OCI-LY1 (cell line): Measurements from ENCODE around the gene SGSM1.
"Not testable (repeated sequence)": the region's sequence is repeated elsewhere in the genome, so short reads cannot be mapped to it uniquely, and the experiment has no call there.

Experiments used
- H2AFZ ChIP-seq: fragments of 200-600 bp; sonication (generic), shearing (Covaris generic); 2 replicates; pipeline ENCODE4 v1.6.0; 2014; ENCODE audit warnings: antibody characterized with exemption, mild to moderate bottlenecking, low read length
- H3F3A ChIP-seq: fragments of 200-600 bp; sonication (generic), shearing (Covaris generic); 2 replicates; pipeline ENCODE4 v1.6.0; 2014; ENCODE audit warnings: mild to moderate bottlenecking, antibody characterized with exemption, low read length, moderate library complexity; ENCODE audit not compliant: insufficient read depth
- H3K27ac ChIP-seq: fragments of 200-600 bp; sonication (generic); 2 replicates; pipeline ENCODE4 v1.5.1; 2014; ENCODE audit warnings: low read length, mixed run types, mild to moderate bottlenecking, low read depth; ENCODE audit not compliant: poor library complexity, severe bottlenecking
- H3K27me3 ChIP-seq: fragments of 200-600 bp; sonication (generic); 2 replicates; pipeline ENCODE4 v1.6.0; 2014; ENCODE audit warnings: antibody characterized with exemption, mild to moderate bottlenecking, low read length, moderate library complexity; ENCODE audit not compliant: insufficient read depth
- H3K36me3 ChIP-seq: fragments of 200-600 bp; sonication (generic); 2 replicates; pipeline ENCODE4 v1.6.1; 2014; ENCODE audit warnings: mild to moderate bottlenecking, antibody characterized with exemption, low read length, moderate library complexity, mixed read lengths; ENCODE audit not compliant: insufficient read depth
- H3K4me1 ChIP-seq: fragments of 200-600 bp; sonication (generic); 2 replicates; pipeline ENCODE4 v1.5.1; 2014; ENCODE audit warnings: mild to moderate bottlenecking, low read length, moderate library complexity; ENCODE audit not compliant: insufficient read depth, severe bottlenecking
- H3K4me2 ChIP-seq: fragments of 200-600 bp; sonication (generic), shearing (Covaris generic); 2 replicates; pipeline ENCODE4 v1.6.1; 2014; ENCODE audit warnings: low read length
- H3K4me3 ChIP-seq: fragments of 200-600 bp; sonication (generic); 2 replicates; pipeline ENCODE4 v1.5.1; 2014; ENCODE audit warnings: low read length, low read depth, mild to moderate bottlenecking, mixed read lengths; ENCODE audit not compliant: poor library complexity, severe bottlenecking
- H3K79me2 ChIP-seq: fragments of 200-600 bp; shearing (Covaris generic); 2 replicates; pipeline ENCODE4 v1.6.1; 2016; ENCODE audit warnings: mixed run types, low read length, mixed read lengths; ENCODE audit not compliant: insufficient read depth
- H3K9ac ChIP-seq: fragments of 200-600 bp; sonication (generic), shearing (Covaris generic); 2 replicates; pipeline ENCODE4 v1.6.1; 2014; ENCODE audit warnings: mild to moderate bottlenecking, low read length, mixed read lengths
- H3K9me2 ChIP-seq: fragments of 200-600 bp; sonication (generic), shearing (Covaris generic); 2 replicates; pipeline ENCODE4 v1.6.1; 2014; ENCODE audit warnings: low read depth, mild to moderate bottlenecking, low read length, mixed read lengths
- H3K9me3 ChIP-seq: fragments of 200-600 bp; shearing (Covaris generic); 2 replicates; pipeline ENCODE4 v1.6.1; 2014; ENCODE audit warnings: low read length, mixed read lengths
- H4K20me1 ChIP-seq: fragments of 200-600 bp; sonication (generic), shearing (Covaris generic); 2 replicates; pipeline ENCODE4 v1.6.0; 2016; ENCODE audit warnings: mild to moderate bottlenecking, low read length; ENCODE audit not compliant: insufficient read depth
- EZH2 ChIP-seq: fragments of 200-600 bp; sonication (generic), shearing (Covaris generic); IDR thresholded peaks from 2 replicates; pipeline ENCODE4 v1.8.0; 2017; ENCODE audit warnings: borderline replicate concordance, mixed run types, mild to moderate bottlenecking, antibody characterized with exemption, low read length, moderate library complexity, mixed read lengths
- TF ChIP-seq, protein P1 (sequence below): fragments of 200-600 bp; sonication (generic), shearing (Covaris generic); IDR thresholded peaks from 2 replicates; pipeline ENCODE4 v1.5.1; 2017; ENCODE audit warnings: mild to moderate bottlenecking, antibody characterized with exemption, low read length, moderate library complexity, mixed read lengths

Gene SGSM1

GRCh38 chr22:24894998-24895397 is 89.0 kb downstream of the SGSM1 start:
- H3K4me2 ChIP-seq, result no peak overlapping the region
- no peak overlapping the region for H2AFZ ChIP-seq
- no peak overlapping the region for H3K9ac ChIP-seq

GRCh38 chr22:24901448-24901847 is 95.4 kb downstream of the SGSM1 start:
- TF ChIP-seq EZH2, result no peak
- TF ChIP-seq, protein P1, sequence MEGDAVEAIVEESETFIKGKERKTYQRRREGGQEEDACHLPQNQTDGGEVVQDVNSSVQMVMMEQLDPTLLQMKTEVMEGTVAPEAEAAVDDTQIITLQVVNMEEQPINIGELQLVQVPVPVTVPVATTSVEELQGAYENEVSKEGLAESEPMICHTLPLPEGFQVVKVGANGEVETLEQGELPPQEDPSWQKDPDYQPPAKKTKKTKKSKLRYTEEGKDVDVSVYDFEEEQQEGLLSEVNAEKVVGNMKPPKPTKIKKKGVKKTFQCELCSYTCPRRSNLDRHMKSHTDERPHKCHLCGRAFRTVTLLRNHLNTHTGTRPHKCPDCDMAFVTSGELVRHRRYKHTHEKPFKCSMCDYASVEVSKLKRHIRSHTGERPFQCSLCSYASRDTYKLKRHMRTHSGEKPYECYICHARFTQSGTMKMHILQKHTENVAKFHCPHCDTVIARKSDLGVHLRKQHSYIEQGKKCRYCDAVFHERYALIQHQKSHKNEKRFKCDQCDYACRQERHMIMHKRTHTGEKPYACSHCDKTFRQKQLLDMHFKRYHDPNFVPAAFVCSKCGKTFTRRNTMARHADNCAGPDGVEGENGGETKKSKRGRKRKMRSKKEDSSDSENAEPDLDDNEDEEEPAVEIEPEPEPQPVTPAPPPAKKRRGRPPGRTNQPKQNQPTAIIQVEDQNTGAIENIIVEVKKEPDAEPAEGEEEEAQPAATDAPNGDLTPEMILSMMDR, result no peak
- Histone ChIP-seq H3K79me2 (no peaks in the 10 kb centered on the region), H3K36me3 (no peaks in the 10 kb centered on the region; the same call in 1 of the 2 replicates), H3K9me3 (peaks cover 8% of the 10 kb centered on the region; the same call in 1 of the 2 replicates), H2AFZ (no peak overlapping the region), H3K4me3 (no peak overlapping the region), H4K20me1 (no peaks in the 10 kb centered on the region), H3K27ac (no peak overlapping the region), H3K4me1 (no peaks in the 10 kb centered on the region), H3F3A (no peaks in the 10 kb centered on the region), H3K9ac (no peak overlapping the region), H3K9me2 (no peaks in the 10 kb centered on the region), H3K4me2 (no peak overlapping the region), H3K27me3 (no peaks in the 10 kb centered on the region)

More at GRCh38 chr22:24894998-24895397, 89.0 kb downstream of the SGSM1 start:
- no peaks in the 10 kb centered on the region for H3K36me3 ChIP-seq
- no peaks in the 10 kb centered on the region for H3K9me3 ChIP-seq
- no peak overlapping the region for H3K4me3 ChIP-seq
- H3K9me2 ChIP-seq, result no peaks in the 10 kb centered on the region
- H4K20me1 ChIP-seq, result no peaks in the 10 kb centered on the region
- H3K27ac ChIP-seq, result no peak overlapping the region
- no peaks in the 10 kb centered on the region for H3K79me2 ChIP-seq
- H3F3A ChIP-seq, result no peaks in the 10 kb centered on the region
- H3K4me1 ChIP-seq, result no peaks in the 10 kb centered on the region
- no peaks in the 10 kb centered on the region; the same call in 1 of the 2 replicates for H3K27me3 ChIP-seq
- TF ChIP-seq EZH2, result no peak
- TF ChIP-seq, protein P1, result no peak

DNA sequence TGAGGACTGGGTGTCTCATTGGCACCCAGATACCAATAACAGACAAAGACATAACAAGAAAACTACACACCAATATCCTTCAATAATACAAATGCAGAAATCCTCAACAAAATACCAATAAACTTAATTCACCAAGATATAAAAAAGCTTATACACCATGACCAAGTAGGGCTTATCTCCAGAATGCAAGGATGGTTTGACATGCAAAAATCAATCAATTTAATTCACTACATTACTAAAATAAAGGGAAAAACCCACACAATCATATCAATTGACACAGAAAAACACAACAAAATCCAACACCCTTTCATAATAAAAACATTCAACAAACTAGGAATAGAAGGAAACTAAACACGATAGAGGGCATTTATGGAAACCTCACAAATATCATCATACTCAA is 99.9 kb downstream of the SGSM1 start:
- Histone ChIP-seq H2AFZ (no peak overlapping the region), H3F3A (no peaks in the 10 kb centered on the region), H3K9ac (no peak overlapping the region), H3K9me2 (no peaks in the 10 kb centered on the region), H3K36me3 (no peaks in the 10 kb centered on the region; the same call in 1 of the 2 replicates), H3K4me1 (no peaks in the 10 kb centered on the region), H3K79me2 (no peaks in the 10 kb centered on the region), H4K20me1 (no peaks in the 10 kb centered on the region), H3K4me3 (no peak overlapping the region), H3K4me2 (no peak overlapping the region), H3K27me3 (no peaks in the 10 kb centered on the region), H3K9me3 (peaks cover 8% of the 10 kb centered on the region; the same call in 1 of the 2 replicates), H3K27ac (no peak overlapping the region)
- TF ChIP-seq, protein P1, result no peak

DNA sequence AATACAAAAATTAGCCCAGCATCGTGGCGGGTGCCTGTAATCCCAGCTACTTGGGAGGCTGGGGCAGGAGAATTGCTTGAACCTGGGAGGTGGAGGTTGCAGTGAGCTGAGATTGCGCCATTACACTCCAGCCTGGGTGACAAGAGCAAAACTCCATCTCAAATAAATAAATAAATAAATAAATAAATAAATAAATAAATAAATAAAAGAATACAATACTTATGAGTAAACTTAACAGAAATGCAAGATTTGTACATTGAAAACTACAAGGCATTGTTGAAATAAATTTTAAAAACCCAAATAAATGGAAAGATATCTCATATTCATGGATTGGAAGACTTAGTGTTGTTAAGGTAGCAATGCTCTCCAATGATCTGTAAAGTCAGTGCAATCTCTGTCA is 101.1 kb downstream of the SGSM1 start:
- H3K9ac ChIP-seq, H3K79me2 ChIP-seq, H2AFZ ChIP-seq, H3K4me2 ChIP-seq, H3K9me2 ChIP-seq, H4K20me1 ChIP-seq, H3K4me1 ChIP-seq, H3K9me3 ChIP-seq, H3F3A ChIP-seq, H3K4me3 ChIP-seq, H3K27me3 ChIP-seq, H3K36me3 ChIP-seq, H3K27ac ChIP-seq: not testable (repeated sequence)
